Middle frontal gyrus (tissue), 1 donor: Measurements from ENCODE around the gene ANO2.

Experiments
- DNase-seq: peaks from one replicate; pipeline ENCODE4 v3.0.0-alpha.2; 2015; ENCODE audit warnings: low spot score; ENCODE audit errors: extremely low spot score

Gene ANO2

GRCh38 chr12:5521456-5522325 lies 423.4 kb downstream of the ANO2 start:
- DNase-seq = no peak

DNA sequence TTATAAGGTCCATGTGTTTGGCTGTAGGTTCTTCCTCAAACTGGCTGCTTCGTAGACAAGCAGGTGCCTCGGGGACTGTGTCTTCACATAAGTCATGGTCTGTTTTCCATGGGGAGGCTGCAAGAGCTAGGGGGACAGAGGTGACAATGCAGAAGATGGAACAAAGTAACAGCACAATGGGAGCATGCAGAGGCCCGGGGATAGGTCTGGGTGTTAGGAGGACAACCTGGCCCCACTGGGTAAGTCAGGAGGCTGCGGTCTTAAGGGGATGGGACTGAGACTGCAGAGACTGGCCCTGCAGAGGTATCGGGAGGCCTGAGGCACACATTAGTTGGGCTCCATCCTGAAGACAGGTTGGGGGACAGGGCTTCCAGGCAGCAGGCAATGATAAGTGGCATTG lies 424.2 kb downstream of the ANO2 start:
- no peak for DNase-seq

- no peak for DNase-seq
Measured at GRCh38 chr12:5520037-5520436, 425.0 kb downstream of the ANO2 start.

GRCh38 chr12:5518584-5519365 lies 426.3 kb downstream of the ANO2 start:
- DNase-seq = no peak

DNA sequence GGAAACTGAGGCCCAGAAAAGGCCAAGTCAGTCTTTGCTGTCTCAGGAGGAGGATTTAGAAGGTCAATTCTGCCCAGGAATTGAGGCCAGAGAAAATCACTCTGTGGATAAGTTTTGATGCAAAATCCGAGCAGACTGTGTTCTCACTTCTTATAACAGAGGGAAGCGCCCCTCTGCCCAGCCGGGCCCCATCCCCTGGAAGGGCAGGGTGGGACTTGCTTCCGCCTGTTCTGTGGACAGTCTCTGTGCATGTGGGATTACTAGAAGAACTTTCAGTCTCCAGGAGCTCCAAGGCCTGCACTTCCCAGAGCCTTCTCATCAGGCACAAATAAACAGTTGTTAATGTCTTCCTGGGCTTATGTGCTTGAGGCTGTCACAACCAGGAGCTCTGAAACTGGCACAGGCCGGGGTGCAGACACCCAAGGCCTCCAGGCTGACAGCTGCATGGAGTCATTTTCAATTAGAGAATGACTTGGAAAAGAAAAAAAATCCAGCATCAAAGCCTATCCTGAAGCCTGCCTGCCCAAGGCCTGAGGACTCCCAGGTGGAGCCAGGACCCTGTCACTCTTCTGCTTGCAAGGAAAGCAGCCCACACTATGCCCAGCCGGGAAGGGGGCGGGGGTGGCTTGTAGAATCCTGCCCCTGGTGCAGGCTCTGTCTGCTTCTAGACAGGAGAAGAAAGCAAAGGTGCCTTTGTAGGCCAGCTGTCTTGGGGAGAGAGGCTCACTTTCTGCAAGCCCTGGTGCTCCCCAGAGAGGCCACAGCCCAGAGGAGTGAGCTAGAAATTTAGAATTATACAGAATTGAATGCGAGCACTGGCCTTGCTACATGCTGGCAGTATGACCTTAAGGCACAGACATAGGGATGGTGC lies 428.5 kb downstream of the ANO2 start:
- no peak for DNase-seq

GRCh38 chr12:5515458-5515857 lies 429.6 kb downstream of the ANO2 start:
- no peak for DNase-seq

DNA sequence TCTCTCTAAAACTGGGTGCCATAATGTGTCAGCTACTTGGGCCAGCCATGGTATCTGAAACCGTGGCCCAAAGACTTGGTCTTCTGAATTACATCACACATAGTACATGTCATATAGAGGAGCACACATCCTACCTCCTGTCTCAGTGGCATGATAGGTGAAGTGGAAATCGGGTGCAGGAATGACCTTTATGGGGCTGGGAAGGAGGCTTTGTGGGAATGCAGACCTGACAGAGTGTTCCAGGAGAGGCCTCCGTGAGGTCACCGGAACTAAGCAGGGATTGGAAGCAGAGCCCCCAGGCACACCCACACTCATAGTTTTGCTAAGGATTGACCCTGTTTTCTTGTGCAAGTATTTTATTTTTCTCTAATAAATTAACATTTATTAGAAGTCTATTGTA lies 430.5 kb downstream of the ANO2 start:
- no peak for DNase-seq

- DNase-seq = no peak
Measured at GRCh38 chr12:5514016-5514415, 431.0 kb downstream of the ANO2 start.

GRCh38 chr12:5513406-5513805 lies 431.7 kb downstream of the ANO2 start:
- DNase-seq = no peak
